ENCODE measurements around the gene PKD1L1. TPM values are rescaled to one million over a fixed set of nuclear protein-coding genes. Genes with fewer than 3 reads are reported as not detected.
"Not testable (repeated sequence)": the region's sequence is repeated elsewhere in the genome, so short reads cannot be mapped to it uniquely, and the experiment has no call there.

The PKD1L1 gene
- total RNA-seq, 4 donors from 2014 or later, result 0.38 to 81.7 (median 0.82) TPM

GRCh38 chr7:47988496-47989386, 40.5 kb upstream of the PKD1L1 start:
- DNase-seq (ENCODE audit: low spot score) (no peak), ATAC-seq (ENCODE audit: low FRiP score) (no peak)
- TF ChIP-seq CTCF (IDR thresholded peaks at IDR 0.05), result no peak

- ATAC-seq (ENCODE audit: low FRiP score) (no peak), DNase-seq (ENCODE audit: low spot score) (no peak)
- no peak for TF ChIP-seq CTCF (IDR thresholded peaks at IDR 0.05)
Measured at GRCh38 chr7:47982610-47983009, 34.3 kb upstream of the PKD1L1 start.

GRCh38 chr7:47980648-47981047, 32.4 kb upstream of the PKD1L1 start:
- ATAC-seq (ENCODE audit: low FRiP score); DNase-seq (ENCODE audit: low spot score): not testable (repeated sequence)

- ATAC-seq (ENCODE audit: low FRiP score) (no peak), DNase-seq (ENCODE audit: low spot score) (no peak)
- TF ChIP-seq CTCF (IDR thresholded peaks at IDR 0.05), result no peak
Measured at GRCh38 chr7:47979832-47980181, 31.5 kb upstream of the PKD1L1 start.

- DNase-seq (ENCODE audit: low spot score) (peak; percentile 79), ATAC-seq (ENCODE audit: low FRiP score) (peak; percentile 99)
- no peak for TF ChIP-seq CTCF (IDR thresholded peaks at IDR 0.05)
Measured at GRCh38 chr7:47979145-47979831, 31.0 kb upstream of the PKD1L1 start, which contains the start of gene HUS1. TSS of gene HUS1 (minus strand) at chr7:47979615. CDS start at chr7:47979519, 96 bp downstream.

- DNase-seq (ENCODE audit: low spot score) (no peak), ATAC-seq (ENCODE audit: low FRiP score) (peak; percentile 12)
- TF ChIP-seq CTCF (IDR thresholded peaks at IDR 0.05), result no peak
Measured at GRCh38 chr7:47978790-47979144, 30.5 kb upstream of the PKD1L1 start.

- no peak for DNase-seq (ENCODE audit: low spot score)
- TF ChIP-seq CTCF (IDR thresholded peaks at IDR 0.05), result no peak
- no peak for ATAC-seq (ENCODE audit: low FRiP score)
Measured at GRCh38 chr7:47973739-47974138, 25.5 kb upstream of the PKD1L1 start.
